Smooth muscle cell of the pulmonary artery (primary cell): Measurements from ENCODE around the gene AHNAK. TPM values are rescaled to one million over a fixed set of nuclear protein-coding genes. Genes with fewer than 3 reads are reported as not detected.

Source experiments
- total RNA-seq: library from RNA; depleted of rRNA; stranded (reverse); fragments of >200 nt; gene quantifications from 2 replicates; pipeline ENCODE4 v1.2.3, GENCODE V29; 2014

AHNAK gene
- total RNA-seq, result 498 and 644 TPM in 2 replicates

GRCh38 chr11:62546244-62546928 is at the start of gene AHNAK:
TSS of gene AHNAK (minus strand) at chr11:62546806. CDS start at chr11:62536098, 10,708 bp downstream.

GRCh38 chr11:62591448-62592145 is 45.0 kb upstream of the AHNAK start, which contains the start of gene TUT1:
TSS of gene TUT1 (minus strand) at chr11:62591523. CDS start at chr11:62591485, 38 bp downstream.

DNA sequence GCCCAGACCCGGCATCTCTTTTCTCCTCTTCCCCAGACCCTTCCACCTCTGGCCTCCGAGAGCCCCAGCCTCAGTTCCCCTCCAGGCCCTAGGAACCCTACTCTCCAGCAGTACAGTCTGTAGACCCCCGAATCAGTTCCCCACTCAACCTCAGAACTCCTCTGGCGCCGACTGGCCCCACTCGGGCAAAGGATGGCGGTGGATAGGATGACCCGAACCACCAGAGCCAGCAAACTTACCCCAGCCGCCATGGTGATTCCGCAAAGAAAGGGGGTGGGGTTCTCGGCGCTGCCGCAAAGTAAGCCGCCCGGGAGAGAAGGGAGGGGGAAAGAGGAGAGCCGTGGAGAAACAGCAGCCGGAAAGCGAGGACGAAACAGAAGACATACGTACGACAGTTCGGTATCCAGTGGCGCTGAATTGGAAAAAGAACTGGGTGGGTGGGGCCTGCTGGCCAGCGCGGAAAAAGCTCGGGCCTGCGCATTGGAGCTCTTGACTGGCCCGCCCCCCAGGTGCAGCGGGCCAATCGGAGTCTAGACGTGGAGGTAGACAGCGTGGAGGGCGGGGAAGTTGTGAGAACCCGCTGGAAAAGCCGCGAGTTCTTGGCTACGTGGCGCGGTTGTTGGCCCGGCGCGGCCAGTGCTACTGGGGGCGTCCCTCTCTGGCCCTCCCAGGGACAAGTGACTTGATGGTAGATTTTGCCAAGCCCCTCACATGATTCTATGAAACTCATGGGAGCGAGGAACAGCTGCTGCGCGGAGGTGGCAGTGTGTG is 27.2 kb upstream of the AHNAK start, which contains the start of gene EEF1G:
Gene EEF1G (minus strand): TSS at position 300 of the 771 bp plus-strand sequence. CDS start 49 bp downstream, at position 251.

DNA sequence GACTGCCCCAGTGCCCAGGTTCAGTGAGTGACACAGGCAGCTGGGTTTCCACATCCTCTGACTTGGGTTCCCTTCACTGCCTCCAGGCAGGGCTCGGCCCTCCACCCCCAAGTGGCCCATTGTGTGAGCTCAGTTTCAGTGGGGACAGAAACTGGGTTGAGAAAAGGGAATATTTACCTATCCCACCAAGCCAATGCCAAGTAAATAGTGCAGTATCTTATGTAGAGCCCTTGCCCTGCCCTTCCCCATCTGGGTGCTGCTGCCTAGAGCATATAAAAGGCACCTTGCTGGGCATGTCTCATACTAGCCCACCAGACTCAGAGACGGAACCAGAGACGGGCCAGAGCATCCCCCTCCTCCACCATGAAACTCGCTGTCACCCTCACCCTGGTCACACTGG is 127.9 kb downstream of the AHNAK start, which contains the start of gene SCGB1A1:
Gene SCGB1A1 (plus strand): TSS at position 301 of the 400 bp plus-strand sequence. CDS start 63 bp downstream, at position 364.

Other genes starting within 250 kb of the AHNAK start
- gene SCGB1D4, start 247.7 kb downstream of the AHNAK start, total RNA-seq, result not detected in 2 replicates
- gene ASRGL1, start 209.4 kb downstream of the AHNAK start, total RNA-seq, result 0.23 and 0.59 TPM in 2 replicates
- gene SCGB1A1, start 127.8 kb downstream of the AHNAK start, total RNA-seq, result not detected in 2 replicates
- 1,318 and 1,351 TPM in 2 replicates for gene EEF1G, start 27.1 kb upstream of the AHNAK start, total RNA-seq
- 8.7 and 9.2 TPM in 2 replicates for gene TUT1, start 44.7 kb upstream of the AHNAK start, total RNA-seq
- 70.8 and 86.8 TPM in 2 replicates for gene MTA2, start 55.1 kb upstream of the AHNAK start, total RNA-seq
- gene EML3, start 66.0 kb upstream of the AHNAK start, total RNA-seq, result 23.8 and 38.6 TPM in 2 replicates
- gene ROM1, start 66.5 kb upstream of the AHNAK start, total RNA-seq, result 3.1 and 5.8 TPM in 2 replicates
- gene B3GAT3, start 75.2 kb upstream of the AHNAK start, total RNA-seq, result 48.9 and 82.7 TPM in 2 replicates
- gene GANAB, start 99.8 kb upstream of the AHNAK start, total RNA-seq, result 612 and 660 TPM in 2 replicates
- gene INTS5, start 106.5 kb upstream of the AHNAK start, total RNA-seq, result 24.5 and 26.9 TPM in 2 replicates
- 13.4 and 18.3 TPM in 2 replicates for gene C11orf98, start 118.4 kb upstream of the AHNAK start, total RNA-seq
- gene CSKMT, start 118.5 kb upstream of the AHNAK start, total RNA-seq, result 4.2 and 4.5 TPM in 2 replicates
- 6.6 and 7.5 TPM in 2 replicates for gene UQCC3, start 124.9 kb upstream of the AHNAK start, total RNA-seq
- gene LBHD1, start 125.5 kb upstream of the AHNAK start, total RNA-seq, result 3.0 and 3.9 TPM in 2 replicates
- 80.9 and 85.2 TPM in 2 replicates for gene UBXN1, start 132.3 kb upstream of the AHNAK start, total RNA-seq
- gene LRRN4CL, start 142.7 kb upstream of the AHNAK start, total RNA-seq, result 3.3 and 4.9 TPM in 2 replicates
- 54.8 and 59.1 TPM in 2 replicates for gene BSCL2, start 160.6 kb upstream of the AHNAK start, total RNA-seq
- gene GNG3, start 160.9 kb upstream of the AHNAK start, total RNA-seq, result 0.13 TPM in 1 of 2 replicates, not detected in the other
- 13.3 and 15.4 TPM in 2 replicates for gene HNRNPUL2, start 180.7 kb upstream of the AHNAK start, total RNA-seq
- 27.5 and 28.9 TPM in 2 replicates for gene TTC9C, start 181.7 kb upstream of the AHNAK start, total RNA-seq
- gene ZBTB3, start 207.4 kb upstream of the AHNAK start, total RNA-seq, result 10.3 and 11.7 TPM in 2 replicates
- gene POLR2G, start 214.8 kb upstream of the AHNAK start, total RNA-seq, result 51.6 and 51.7 TPM in 2 replicates
- 19.3 and 27.2 TPM in 2 replicates for gene TAF6L, start 224.6 kb upstream of the AHNAK start, total RNA-seq
- gene TMEM179B, start 240.6 kb upstream of the AHNAK start, total RNA-seq, result 48.9 and 50.0 TPM in 2 replicates
- gene TMEM223, start 245.2 kb upstream of the AHNAK start, total RNA-seq, result 13.3 and 16.2 TPM in 2 replicates